IMR-90 (cell line): ENCODE measurements around the gene XRCC5. TPM values are rescaled to one million over a fixed set of nuclear protein-coding genes. Genes with fewer than 3 reads are reported as not detected.

Experiments
- ATAC-seq: fragments of 200-7000 bp; cut with Tn5 transposase; 2 replicates; pipeline ENCODE4 v1.9.1; 2020; ENCODE audit warnings: low read depth, mild to moderate bottlenecking, moderate library complexity
- BruUV-seq: library from RNA; stranded (reverse); fragments of 400-500 nt; replicated peaks from 2 replicates; lab custom pipeline; 2021; lab: Mats Ljungman, UMichigan
- CTCF ChIA-PET: fragments of 300-600 bp; formaldehyde crosslinking; extraction: SDS; loops from one replicate; lab custom pipeline; 2021; ENCODE audit warnings: antibody characterized with exemption; lab: Yijun Ruan, JAX
- POLR2A ChIA-PET: fragments of 300-600 bp; sonication (Branson Sonifier 250); formaldehyde crosslinking; loops from one replicate; lab custom pipeline; 2022; ENCODE audit warnings: antibody characterized with exemption; ENCODE audit not compliant: unreplicated experiment; lab: Charles Lee
- DNase-seq: peaks from one replicate; pipeline ENCODE4 v3.0.0; 2013
- H2AFZ ChIP-seq: replicated peaks from 2 replicates; pipeline ENCODE3; 2013; ENCODE audit warnings: low read length, mild to moderate bottlenecking; ENCODE audit not compliant: poor library complexity
- H2AK5ac ChIP-seq: 2 replicates; pipeline ENCODE4 v1.6.1; 2013; ENCODE audit warnings: low read depth, low read length, inconsistent platforms
- H2AK9ac ChIP-seq: replicated peaks from 2 replicates; pipeline ENCODE3; 2013; ENCODE audit warnings: mild to moderate bottlenecking, low read depth, low read length, moderate library complexity; ENCODE audit not compliant: poor library complexity
- H2BK120ac ChIP-seq: 2 replicates; pipeline ENCODE4 v1.6.1; 2013; ENCODE audit warnings: low read depth, low read length, inconsistent platforms
- H2BK15ac ChIP-seq: 3 replicates; pipeline ENCODE4 v1.6.1; 2013; ENCODE audit warnings: low read depth, low read length, inconsistent platforms
- H2BK20ac ChIP-seq: 2 replicates; pipeline ENCODE4 v1.6.1; 2013; ENCODE audit warnings: low read depth, mild to moderate bottlenecking, inconsistent platforms, low read length, moderate library complexity
- H2BK5ac ChIP-seq: 2 replicates; pipeline ENCODE4 v1.6.1; 2013; ENCODE audit warnings: mild to moderate bottlenecking, low read depth, low read length, inconsistent platforms; ENCODE audit not compliant: poor library complexity, severe bottlenecking
- H3K14ac ChIP-seq: replicated peaks from 2 replicates; pipeline ENCODE4 v1.6.1; 2013; ENCODE audit warnings: low read depth, low read length, inconsistent platforms
- H3K18ac ChIP-seq: 2 replicates; pipeline ENCODE4 v1.6.1; 2013; ENCODE audit warnings: low read depth, low read length, control low read depth
- H3K23ac ChIP-seq: 2 replicates; pipeline ENCODE4 v1.6.1; 2013; ENCODE audit warnings: low read depth, low read length, inconsistent platforms
- H3K27ac ChIP-seq: 2 replicates; pipeline ENCODE4 v1.5.1; 2013; ENCODE audit warnings: mild to moderate bottlenecking, control low read depth, low read length; ENCODE audit not compliant: insufficient read depth
- H3K27me3 ChIP-seq: 2 replicates; pipeline ENCODE4 v1.6.1; 2013; ENCODE audit warnings: low read length; ENCODE audit not compliant: control insufficient read depth, insufficient read depth
- H3K36me3 ChIP-seq: 2 replicates; pipeline ENCODE4 v1.6.1; 2013; ENCODE audit warnings: low read length, mixed read lengths; ENCODE audit not compliant: control insufficient read depth, insufficient read depth
- H3K4ac ChIP-seq: 2 replicates; pipeline ENCODE4 v1.6.1; 2013; ENCODE audit warnings: low read depth, low read length, inconsistent platforms
- H3K4me1 ChIP-seq: 2 replicates; pipeline ENCODE4 v1.6.1; 2013; ENCODE audit warnings: low read length, mixed read lengths; ENCODE audit not compliant: control insufficient read depth, insufficient read depth
- H3K4me2 ChIP-seq: 2 replicates; pipeline ENCODE4 v1.6.1; 2013; ENCODE audit warnings: low read depth, mild to moderate bottlenecking, control low read depth, low read length, moderate library complexity
- H3K4me3 ChIP-seq: 2 replicates; pipeline ENCODE4 v1.5.1; 2013; ENCODE audit warnings: low read depth, mild to moderate bottlenecking, control low read depth, low read length, moderate library complexity; ENCODE audit not compliant: insufficient read depth
- H3K56ac ChIP-seq: 2 replicates; pipeline ENCODE4 v1.6.1; 2013; ENCODE audit warnings: low read length, inconsistent platforms; ENCODE audit not compliant: insufficient read depth; ENCODE audit errors: extremely low read depth
- H3K79me1 ChIP-seq, 2 experiments: 2 replicates each; pipeline ENCODE4 v1.6.1; 2013; ENCODE audit warnings: low read length in 2 of 2, inconsistent platforms in 1 of 2, low read depth in 1 of 2
- H3K9ac ChIP-seq: 2 replicates; pipeline ENCODE4 v1.6.1; 2013; ENCODE audit warnings: low read depth, low read length, control low read depth
- H3K9me1 ChIP-seq: 2 replicates; pipeline ENCODE4 v1.6.1; 2013; ENCODE audit warnings: low read length, inconsistent platforms; ENCODE audit not compliant: insufficient read depth
- H3K9me3 ChIP-seq: 2 replicates; pipeline ENCODE4 v1.6.1; 2013; ENCODE audit warnings: low read length; ENCODE audit not compliant: control insufficient read depth, insufficient read depth
- H4K20me1 ChIP-seq: 2 replicates; pipeline ENCODE4 v1.6.1; 2013; ENCODE audit warnings: low read length, inconsistent platforms; ENCODE audit not compliant: insufficient read depth
- H4K5ac ChIP-seq: 2 replicates; pipeline ENCODE4 v1.6.1; 2013; ENCODE audit warnings: mild to moderate bottlenecking, low read depth, low read length, control low read depth
- H4K8ac ChIP-seq, 2 experiments: 2 replicates each; pipeline ENCODE4 v1.6.1; 2013; ENCODE audit warnings: low read depth in 2 of 2, low read length in 2 of 2, control low read depth in 1 of 2, inconsistent platforms in 1 of 2
- H4K91ac ChIP-seq: 2 replicates; pipeline ENCODE4 v1.6.1; 2013; ENCODE audit warnings: low read depth, low read length, inconsistent platforms; ENCODE audit not compliant: insufficient read depth
- CEBPB ChIP-seq: IDR thresholded peaks from 2 replicates; pipeline ENCODE4 v1.6.1; 2012; ENCODE audit warnings: low read depth, low read length, improper control_type of control experiment
- POLR2A ChIP-seq: IDR thresholded peaks from 2 replicates; pipeline ENCODE4 v1.6.1; 2012; ENCODE audit warnings: mild to moderate bottlenecking, low read depth, low read length
- RCOR1 ChIP-seq: IDR thresholded peaks from 2 replicates; pipeline ENCODE4 v1.6.1; 2012; ENCODE audit warnings: mild to moderate bottlenecking, low read length, improper control_type of control experiment; ENCODE audit not compliant: insufficient replicate concordance
- WGBS, 2 experiments: methylation state at CpG; one replicate each; pipeline versions ENCODE4 v1.1.5 to v1.1.7; 2013; ENCODE audit warnings: missing lambda C conversion rate in 2 of 2; ENCODE audit not compliant: insufficient read length in 1 of 2; ENCODE audit errors: extremely low coverage in 2 of 2; 5-methylcytosine and 5-hydroxymethylcytosine counted together
- dilution Hi-C: fragments of 300-500 bp; cut with HindIII; formaldehyde crosslinking; loops from one replicate; pipeline ENCODE4 v1.14.3; 2018; ENCODE audit warnings: low sequenced_read_pairs; ENCODE audit not compliant: unreplicated experiment
- in situ Hi-C: fragments of 300-500 bp; cut with MboI; formaldehyde crosslinking; loops from 3 replicates; pipeline ENCODE4 v1.14.3; 2019; ENCODE audit warnings: low sequenced_read_pairs, inconsistent platforms, mixed read lengths
- intact Hi-C: fragments of 100-400 bp; cut with micrococcal nuclease; formaldehyde crosslinking; loops from 2 replicates; pipeline ENCODE4 v1.10.0; 2022
- polyA plus RNA-seq, 3 experiments: library from polyadenylated mRNA; depleted of rRNA; stranded (reverse); fragments of >200 nt; gene quantifications; 2 replicates each; pipeline ENCODE4 v1.2.3, GENCODE V29; 2012; ENCODE audit warnings: low replicate concordance in 1 of 3
- total RNA-seq: library from RNA; depleted of rRNA; stranded (reverse); fragments of >200 nt; gene quantifications from 2 replicates; pipeline ENCODE4 v1.2.3, GENCODE V29; 2012

The XRCC5 gene
- total and polyA plus RNA-seq, 2 of the 4 experiments (the other 2 are of a cell fraction) = 144 to 509 TPM

- Histone ChIP-seq H3K23ac (no peak overlapping the region), H3K4me2 (no peak overlapping the region), H3K9ac (no peak overlapping the region), H3K4ac (no peak overlapping the region), H3K36me3 (no peaks in the 10 kb centered on the region), H3K79me1 (no peaks in the 10 kb centered on the region; a peak in 1 of 4 replicates), H2AK5ac (no peak overlapping the region), H4K8ac (no peak overlapping the region), H3K14ac (no peak overlapping the region), H3K18ac (no peak overlapping the region), H4K20me1 (no peaks in the 10 kb centered on the region), H3K27me3 (no peaks in the 10 kb centered on the region), H2BK120ac (no peak overlapping the region), H3K56ac (no peak overlapping the region), H2BK15ac (no peak overlapping the region), H4K91ac (no peak overlapping the region), H2BK20ac (no peak overlapping the region), H2BK5ac (no peak overlapping the region), H3K9me3 (no peaks in the 10 kb centered on the region), H4K5ac (no peak overlapping the region), H3K27ac (no peak overlapping the region), H2AK9ac (no peak overlapping the region), H3K4me1 (no peaks in the 10 kb centered on the region), H3K4me3 (no peak overlapping the region), H3K9me1 (no peaks in the 10 kb centered on the region), H2AFZ (no peak overlapping the region)
- BruUV-seq = no TSS peak
- ChIA-PET POLR2A (no interaction called here), CTCF (interaction anchor here (0.6 kb wide), 1 partner anchor 364 kb away, joined by 3 read pairs; no protein-coding TSS in a partner anchor)
- TF ChIP-seq RCOR1 = no peak
- TF ChIP-seq POLR2A = no peak
- TF ChIP-seq CEBPB = no peak
- intact Hi-C loops (no loop called here), dilution Hi-C loops (no loop called here), in situ Hi-C loops (no loop called here)
- ATAC-seq (no peak), DNase-seq (no peak)
- WGBS, 2 experiments = no CpG with 5 or more reads among the region's 6 CpGs
These were observed 39.0 kb upstream of the XRCC5 start for GRCh38 chr2:216070195-216070594.
